GM18505 (cell line): ENCODE results near the gene ART3.

Experiments
- ATAC-seq: cut with Tn5 transposase; IDR thresholded peaks from one replicate; pipeline ENCODE4 v1.9.1; 2021; ENCODE audit not compliant: unreplicated experiment
- POLR2A ChIP-seq: IDR thresholded peaks from 4 replicates; pipeline ENCODE4 v1.6.1; 2011; ENCODE audit warnings: borderline replicate concordance; ENCODE audit not compliant: insufficient read depth, insufficient read length; ENCODE audit errors: extremely low read depth

ART3 gene

GRCh38 chr4:76059750-76060149 lies 14.8 kb upstream of the ART3 start:
- TF ChIP-seq POLR2A: no peak

GRCh38 chr4:76060506-76060905 lies 14.0 kb upstream of the ART3 start:
- no peak for TF ChIP-seq POLR2A
- ATAC-seq: no peak

More at GRCh38 chr4:76059750-76060149, 14.8 kb upstream of the ART3 start:
- no peak for ATAC-seq

- ATAC-seq: no peak
- TF ChIP-seq POLR2A: no peak
Observed at GRCh38 chr4:76061421-76061820, 13.1 kb upstream of the ART3 start.

DNA sequence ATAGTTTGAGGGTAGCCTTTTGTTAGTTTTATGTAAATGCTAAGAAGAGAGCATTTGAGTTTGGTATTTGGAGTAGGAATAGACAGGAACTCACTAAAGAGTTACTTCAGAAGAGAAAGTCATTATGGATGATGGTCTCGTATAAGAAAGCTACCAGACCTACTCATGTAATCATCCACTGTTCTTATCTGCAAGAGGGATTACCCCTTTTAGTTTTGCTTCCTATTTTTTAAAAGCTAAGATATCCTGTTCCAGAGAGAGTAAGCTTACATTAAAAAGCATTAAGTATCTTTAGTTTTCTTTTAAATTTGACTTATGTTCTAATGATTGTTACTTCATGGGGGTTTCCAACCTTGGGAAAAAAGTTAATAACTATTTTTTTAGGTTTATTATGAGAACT lies 12.5 kb upstream of the ART3 start:
- no peak for TF ChIP-seq POLR2A
- ATAC-seq: peak; percentile 57

DNA sequence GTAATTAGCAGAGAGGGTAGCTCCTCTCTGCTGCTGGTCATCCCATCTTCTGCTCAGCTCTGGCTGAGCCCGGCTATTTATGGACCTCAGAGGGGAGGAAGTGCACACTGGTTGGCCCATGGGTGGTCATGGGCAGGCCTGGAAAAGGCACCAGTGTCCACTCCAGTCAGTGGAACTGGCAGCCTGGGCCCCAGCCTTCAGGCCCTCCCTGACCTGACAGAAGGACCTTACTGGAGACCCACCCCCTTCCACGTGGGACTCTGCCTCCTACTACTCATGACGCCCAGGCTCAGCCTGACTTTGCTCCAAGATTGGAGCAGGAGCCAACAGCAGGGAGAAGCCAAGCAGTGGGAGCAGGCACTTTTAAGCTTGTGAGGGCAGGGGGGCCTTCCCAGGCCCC lies 8.0 kb upstream of the ART3 start:
- ATAC-seq: no peak
- TF ChIP-seq POLR2A: no peak

- TF ChIP-seq POLR2A: no peak
- no peak for ATAC-seq
Observed at GRCh38 chr4:76067652-76068286, 6.7 kb upstream of the ART3 start.

- no peak for ATAC-seq
- TF ChIP-seq POLR2A: no peak
Observed at GRCh38 chr4:76072760-76073159, 1.7 kb upstream of the ART3 start.

DNA sequence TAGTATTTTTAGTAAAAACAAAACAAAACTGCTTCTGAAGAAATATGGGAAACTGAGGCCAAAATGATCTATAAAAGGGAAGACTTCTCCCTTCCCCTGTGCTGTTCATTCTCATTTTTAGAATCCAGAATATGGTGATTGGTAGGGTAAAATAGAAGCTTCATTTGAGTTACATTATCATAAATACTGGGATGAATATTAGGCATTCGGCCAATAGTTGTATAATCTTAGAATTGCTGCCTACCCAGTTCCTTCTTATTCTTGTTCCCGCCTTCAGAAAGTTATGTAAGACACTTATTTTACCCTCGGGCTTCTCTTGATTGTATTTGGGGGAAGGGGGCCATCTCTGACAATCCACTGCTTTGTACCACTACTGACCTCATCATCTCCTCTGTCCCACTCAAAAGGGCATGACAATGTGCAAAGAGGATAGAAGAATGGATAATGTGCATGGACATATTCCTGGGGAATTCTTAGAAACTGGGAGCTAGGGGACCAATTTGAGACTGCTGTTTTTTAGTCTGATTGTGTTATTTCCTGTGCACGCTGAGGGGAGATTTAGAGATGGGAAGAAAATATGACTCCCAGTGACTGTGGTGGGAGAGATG lies 588 bp downstream of the ART3 start:
- TF ChIP-seq POLR2A: no peak
- ATAC-seq: no peak

- no peak for ATAC-seq
- no peak for TF ChIP-seq POLR2A
Observed at GRCh38 chr4:76078033-76078613, 3.6 kb downstream of the ART3 start.

DNA sequence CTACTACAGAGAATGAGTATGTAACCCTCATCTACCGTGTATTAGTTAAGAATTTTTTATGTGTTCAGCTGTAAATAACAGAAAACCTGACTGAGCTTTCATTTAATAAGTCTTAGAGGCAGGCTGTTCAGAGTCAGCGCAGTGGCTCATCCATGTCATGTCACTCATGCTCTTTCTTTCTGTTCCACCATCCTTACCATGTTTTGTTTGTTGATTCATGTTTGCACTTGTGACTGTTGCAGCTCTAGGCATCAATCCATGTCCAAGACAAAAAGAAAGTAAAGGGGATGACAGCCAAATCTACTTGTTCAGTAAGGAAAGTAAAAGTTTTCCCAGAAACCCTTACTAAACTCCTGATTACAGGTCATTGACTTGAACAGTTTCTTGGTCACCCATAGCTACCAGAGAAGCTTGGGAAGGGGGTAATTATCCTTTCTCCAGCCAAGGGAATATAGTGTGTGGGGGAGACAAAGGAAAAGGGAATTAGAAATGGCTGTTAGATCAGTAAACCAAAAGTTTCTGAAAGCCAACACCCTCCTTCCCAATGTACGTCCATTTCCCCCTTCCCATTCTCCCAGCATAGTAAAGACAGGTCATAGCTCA lies 9.0 kb downstream of the ART3 start:
- no peak for TF ChIP-seq POLR2A
- ATAC-seq: no peak

DNA sequence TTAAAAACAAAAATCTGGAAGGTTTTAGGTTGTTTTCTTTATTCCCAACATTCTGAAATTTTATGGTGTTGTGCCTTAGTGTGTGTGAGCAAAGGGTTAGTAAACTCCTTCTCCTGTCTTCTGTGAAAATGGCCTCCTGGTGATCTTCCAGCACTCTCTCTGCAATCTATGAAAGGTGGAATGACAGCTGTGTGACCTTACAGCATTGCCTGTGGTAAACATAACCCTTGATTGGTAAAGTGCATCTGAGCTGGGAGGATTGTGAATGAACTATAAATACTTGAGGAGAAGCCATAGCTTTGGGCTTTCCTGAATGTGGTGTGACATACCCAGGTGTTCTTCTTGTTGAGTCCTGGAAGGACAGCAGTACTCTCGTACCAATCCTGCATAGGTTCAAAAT lies 10.0 kb downstream of the ART3 start:
- TF ChIP-seq POLR2A: no peak
- ATAC-seq: no peak

GRCh38 chr4:76087007-76087769 lies 12.7 kb downstream of the ART3 start:
- no peak for TF ChIP-seq POLR2A

GRCh38 chr4:76088719-76089118 lies 14.2 kb downstream of the ART3 start:
- ATAC-seq: no peak

More at GRCh38 chr4:76087007-76087769, 12.7 kb downstream of the ART3 start:
- ATAC-seq: no peak

More at GRCh38 chr4:76088719-76089118, 14.2 kb downstream of the ART3 start:
- no peak for TF ChIP-seq POLR2A
